Measurements from ENCODE around the gene TRPV6.

The TRPV6 gene

GRCh38 chr7:142885311-142886230 is at the start of gene TRPV6:
TRPV6 (minus strand) TSS chr7:142885745.
- no peak for DNase-seq

GRCh38 chr7:142934056-142934455 is 48.5 kb upstream of the TRPV6 start:
- no peak for DNase-seq

DNA sequence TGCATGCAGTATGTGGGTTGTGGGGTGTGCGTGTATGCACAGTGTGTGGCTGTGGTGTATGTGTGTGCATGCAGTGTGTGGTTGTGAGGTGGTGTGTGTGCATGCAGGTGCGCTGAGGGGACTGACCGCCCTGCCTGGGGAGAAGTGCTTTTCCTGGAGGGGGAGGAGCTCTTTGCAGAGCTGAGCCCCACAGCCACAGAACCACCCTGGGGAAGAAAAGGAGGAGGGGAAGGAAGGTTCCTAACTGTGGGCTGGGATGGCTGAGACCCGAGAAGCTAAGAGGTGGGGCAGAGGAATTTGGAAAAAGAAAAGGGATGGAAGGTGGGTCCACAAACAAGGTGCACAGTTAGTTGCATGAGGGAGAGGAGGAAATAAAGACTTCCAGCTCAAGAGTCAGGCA is 48.1 kb upstream of the TRPV6 start, which contains the start of gene TRPV5:
Gene TRPV5 (minus strand): TSS at position 123 of the 400 bp plus-strand sequence. CDS start 287 bp downstream, outside the sequence.
- no peak for DNase-seq

DNA sequence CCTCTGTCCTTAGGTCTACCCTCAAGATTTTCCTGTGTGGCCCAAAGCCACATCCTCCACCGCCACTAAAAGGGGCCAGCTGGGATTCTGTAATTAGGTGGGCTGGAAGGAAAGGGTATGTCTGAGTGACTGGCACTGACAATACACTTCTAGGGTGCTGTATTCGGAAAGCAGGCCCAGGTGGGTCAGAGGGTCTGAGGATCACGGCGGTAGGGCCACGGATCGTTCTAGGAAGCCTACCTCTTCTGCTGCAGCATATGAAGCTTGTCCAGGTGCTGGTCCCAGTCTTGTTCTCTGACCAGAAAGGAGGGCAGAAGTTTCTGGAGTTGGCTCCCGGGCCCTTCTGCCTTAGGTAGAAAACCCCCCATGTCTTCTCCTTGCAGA is 47.5 kb upstream of the TRPV6 start:
- no peak for DNase-seq

DNA sequence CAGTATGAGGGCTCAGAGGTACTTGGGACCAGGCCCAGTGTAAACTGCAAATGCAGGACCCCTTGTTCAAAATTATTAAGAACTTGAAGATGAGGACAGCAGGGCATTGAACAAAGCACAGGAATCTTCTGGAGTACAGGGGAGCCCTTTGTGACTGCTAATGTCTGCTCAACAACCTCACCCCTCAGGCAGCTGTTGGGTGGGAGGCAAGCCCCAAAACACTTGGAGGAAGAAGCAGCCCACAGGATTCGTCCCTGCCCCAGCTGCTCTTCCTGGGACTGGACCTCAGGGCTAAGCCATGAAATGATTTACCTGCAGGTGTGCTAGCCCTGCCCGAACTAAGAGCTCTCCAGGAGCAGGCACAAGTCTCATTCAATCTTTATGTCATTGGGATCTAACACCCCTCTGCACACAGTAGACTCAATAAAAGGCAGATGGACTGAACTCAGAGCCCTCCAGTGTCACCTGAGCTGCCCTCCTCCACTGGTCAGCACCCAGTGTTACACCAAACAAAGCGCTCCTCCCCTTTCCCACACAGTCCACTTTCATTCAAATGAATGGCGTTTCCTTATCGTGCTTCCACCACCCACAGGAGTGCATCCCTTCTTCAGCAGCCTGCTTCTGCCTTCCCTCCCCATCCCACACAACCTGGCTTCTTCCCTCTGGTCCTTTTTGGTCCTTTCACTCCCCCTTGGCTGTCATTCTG is 47.0 kb upstream of the TRPV6 start:
- no peak for DNase-seq

- DNase-seq: no peak
These were observed 44.7 kb upstream of the TRPV6 start for GRCh38 chr7:142930126-142930730.

- no peak for DNase-seq
These were observed 42.4 kb upstream of the TRPV6 start for GRCh38 chr7:142927949-142928348.

GRCh38 chr7:142927085-142927745 is 41.7 kb upstream of the TRPV6 start:
- DNase-seq: no peak

GRCh38 chr7:142925413-142925812 is 39.9 kb upstream of the TRPV6 start:
- no peak for DNase-seq

DNA sequence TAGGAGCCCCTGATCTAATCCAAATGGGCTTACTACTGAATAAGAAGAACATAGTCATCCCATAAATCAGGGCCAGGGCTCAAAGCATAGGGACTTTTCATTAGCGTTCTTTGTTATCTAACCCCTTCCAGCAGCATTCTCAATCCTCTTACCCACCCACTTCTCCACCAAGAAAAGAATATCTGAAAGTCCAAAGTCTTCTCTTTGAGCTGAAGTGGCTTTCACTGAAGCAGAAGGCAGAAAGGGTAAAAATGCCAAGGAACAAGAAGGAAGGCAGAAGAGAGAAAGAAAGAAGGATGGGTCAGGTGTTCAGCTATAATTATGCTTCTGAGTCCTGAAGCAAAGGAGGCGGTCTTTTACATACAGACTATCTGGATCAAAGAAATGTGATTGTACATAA is 37.8 kb upstream of the TRPV6 start:
- DNase-seq: no peak

- no peak for DNase-seq
These were observed 34.1 kb upstream of the TRPV6 start for GRCh38 chr7:142919656-142920055.

GRCh38 chr7:142918901-142919300 is 33.4 kb upstream of the TRPV6 start:
- DNase-seq: no peak

DNA sequence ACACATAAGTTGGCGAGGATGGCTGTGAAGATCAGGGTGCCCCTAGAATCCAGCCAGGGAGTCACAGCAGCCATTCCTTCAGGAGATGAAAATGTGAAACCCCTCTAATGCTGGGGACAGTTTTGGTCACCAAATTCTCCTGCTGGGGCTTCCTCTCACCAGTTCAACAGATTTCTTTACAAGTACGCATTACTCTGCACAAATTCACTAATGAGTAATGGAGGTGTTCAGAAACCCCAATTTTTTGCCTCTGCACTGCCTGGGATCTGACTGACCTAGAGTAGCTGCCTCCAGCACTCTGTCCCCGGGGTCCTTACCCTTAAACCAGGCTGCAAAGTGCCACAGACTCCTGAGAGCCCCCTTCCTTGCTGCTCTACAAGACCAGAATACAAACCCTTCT is 31.9 kb upstream of the TRPV6 start:
- no peak for DNase-seq

DNA sequence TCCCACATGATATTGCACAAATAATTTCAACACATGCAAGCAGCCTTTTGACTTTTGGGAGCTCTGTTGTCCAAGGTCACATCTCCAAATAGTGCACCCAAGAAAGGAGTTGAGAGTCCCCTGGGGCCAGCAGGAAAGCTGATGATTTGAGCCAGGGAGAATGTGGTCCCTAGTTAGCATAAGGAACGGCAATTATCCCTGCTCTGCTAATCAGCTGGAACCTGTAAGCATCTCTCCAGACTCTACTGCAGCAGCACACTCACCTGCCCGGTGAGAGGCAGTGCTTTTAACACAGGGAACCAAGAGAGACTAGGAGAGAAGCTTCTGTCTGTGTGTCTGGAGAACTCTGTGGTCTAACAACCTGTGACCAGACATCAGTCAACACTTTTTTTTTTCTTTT is 31.0 kb upstream of the TRPV6 start:
- no peak for DNase-seq

- no peak for DNase-seq
These were observed 29.8 kb upstream of the TRPV6 start for GRCh38 chr7:142915315-142915714.

- DNase-seq: no peak
These were observed 28.6 kb upstream of the TRPV6 start for GRCh38 chr7:142914121-142914520.

- DNase-seq: no peak
These were observed 28.0 kb upstream of the TRPV6 start for GRCh38 chr7:142913566-142913965.

DNA sequence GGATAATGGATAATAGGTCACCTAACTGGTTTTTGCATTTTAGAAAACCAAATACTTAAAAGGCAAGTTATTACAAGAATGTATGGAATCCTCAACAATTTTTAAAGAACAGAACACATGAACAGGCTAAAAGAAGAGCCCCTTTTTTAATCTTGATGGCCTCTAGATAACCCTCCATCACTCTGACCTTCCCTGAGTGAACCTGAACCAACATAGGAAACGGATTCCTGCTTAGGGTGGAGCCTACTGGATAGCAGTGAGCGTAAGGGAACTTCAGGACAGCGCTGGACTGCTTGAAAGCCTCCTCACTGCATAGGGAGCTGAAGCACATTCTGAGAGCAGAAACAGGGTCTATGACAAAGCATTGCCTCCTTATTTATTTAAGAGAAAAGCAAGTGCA is 27.5 kb upstream of the TRPV6 start:
- DNase-seq: no peak

DNA sequence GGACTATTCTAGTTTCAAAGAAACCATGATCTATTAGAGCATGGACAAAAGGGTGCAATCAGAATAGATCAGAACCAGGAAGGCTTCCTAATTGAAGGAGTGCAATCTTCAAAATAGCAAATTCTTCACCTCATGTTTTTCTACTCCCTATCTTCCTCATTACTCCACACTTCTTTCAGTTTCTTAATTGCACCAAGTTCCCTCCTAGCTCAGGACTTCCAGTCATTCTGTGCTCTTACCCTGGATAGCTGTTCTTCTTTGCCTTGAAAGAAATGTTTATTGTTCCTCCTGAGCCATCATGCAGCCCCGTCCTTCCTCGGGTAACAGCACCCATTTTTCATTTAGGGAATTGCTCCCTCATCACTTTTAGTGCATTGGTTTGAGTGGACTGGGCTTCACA is 24.9 kb upstream of the TRPV6 start:
- DNase-seq: no peak

- no peak for DNase-seq
These were observed 24.5 kb upstream of the TRPV6 start for GRCh38 chr7:142910031-142910433.

DNA sequence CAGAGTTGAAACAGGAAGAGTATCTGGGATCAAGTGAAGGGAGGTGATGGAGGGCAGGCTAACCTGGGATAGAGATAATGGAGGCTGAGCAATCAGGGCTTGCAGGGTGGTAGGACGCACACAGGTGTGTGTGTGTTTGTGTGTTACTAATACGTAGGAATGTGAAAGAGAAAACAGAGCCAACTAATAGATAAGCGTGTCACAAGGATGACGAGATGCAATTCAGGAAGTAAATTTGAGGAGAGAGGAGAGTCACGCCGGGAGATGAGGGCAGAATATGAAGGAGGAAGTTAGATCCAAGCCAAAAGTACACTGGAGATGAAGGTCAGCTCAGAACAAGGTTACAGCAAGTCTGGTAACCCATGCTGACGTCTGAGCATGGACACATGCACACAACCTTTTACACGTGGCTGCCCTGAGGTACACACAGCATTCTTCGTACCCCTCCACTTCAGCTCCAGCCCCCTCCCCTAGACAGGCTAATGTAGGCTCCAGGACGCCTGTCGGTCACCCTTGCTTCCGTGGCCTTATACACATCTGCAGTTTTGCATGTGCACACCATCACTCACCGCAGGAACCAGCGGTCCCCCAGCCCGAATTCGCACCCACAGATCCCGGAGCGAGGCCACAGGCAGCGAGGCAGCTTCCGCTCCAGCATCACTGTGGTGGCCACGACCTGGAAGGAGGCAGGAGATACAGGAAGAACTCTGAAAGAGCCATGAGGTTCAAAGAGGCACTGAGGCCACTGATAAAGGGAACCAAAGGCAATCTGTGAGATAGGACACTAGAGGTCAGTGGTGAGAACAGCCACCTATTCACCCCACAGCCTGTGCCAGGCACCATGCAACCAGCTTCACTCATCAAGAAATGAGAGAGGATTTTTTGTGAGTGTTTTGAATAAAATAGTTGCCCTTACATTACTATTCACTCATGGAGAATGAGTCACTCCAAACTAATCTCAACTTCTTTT is 23.7 kb upstream of the TRPV6 start:
- DNase-seq: no peak

DNA sequence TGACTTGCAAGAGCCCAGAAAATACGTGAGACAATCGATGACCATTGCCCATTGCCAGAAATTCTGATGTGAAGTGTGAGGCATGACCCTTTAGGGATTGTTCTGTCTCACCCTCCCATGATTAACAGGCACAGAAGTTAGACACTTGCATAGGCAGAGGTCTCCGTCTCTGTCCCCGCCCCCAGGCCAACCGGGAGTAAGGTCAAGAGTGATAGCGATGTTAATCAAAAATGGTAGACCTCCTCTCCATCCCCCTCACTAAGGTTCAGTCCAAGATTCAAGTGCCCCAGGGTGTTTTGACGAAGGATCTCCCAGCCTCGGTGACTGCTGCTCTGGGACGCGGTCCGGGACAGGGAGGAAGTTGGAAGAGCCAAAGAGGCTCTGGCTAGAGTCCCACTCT is 22.7 kb upstream of the TRPV6 start:
- no peak for DNase-seq

Data from NCI-H1092 treated with DMSO at 0.1 percent for 48 hours (cell line).